HepG2 (cell line): ENCODE data around the gene P2RX7. TPM values are rescaled to one million over a fixed set of nuclear protein-coding genes. Genes with fewer than 3 reads are reported as not detected.
A peak's percentile ranks its signal among the peaks of the same experiment; 100 is the strongest.

Experiments used
- HNF4A ChIP-seq: sonication (generic); formaldehyde crosslinking; IDR thresholded peaks from 2 replicates; pipeline ENCODE4 v1.4.0; 2020; ENCODE audit warnings: missing genetic modification reagents
- HNRNPH1 ChIP-seq: fragments of 200-400 bp; formaldehyde crosslinking; optimal IDR thresholded peaks from 2 replicates; pipeline ENCODE3; 2017; ENCODE audit warnings: mild to moderate bottlenecking, low read depth, low read length
- HNRNPK ChIP-seq: fragments of 200-400 bp; formaldehyde crosslinking; IDR thresholded peaks from 2 replicates; pipeline ENCODE4 v1.6.1; 2018; ENCODE audit warnings: low read length, low read depth, moderate library complexity, mild to moderate bottlenecking; ENCODE audit not compliant: poor library complexity, severe bottlenecking
- JUNB ChIP-seq: sonication (generic); formaldehyde crosslinking; IDR thresholded peaks from 2 replicates; pipeline ENCODE4 v1.8.0; 2022; ENCODE audit warnings: missing genetic modification reagents, mild to moderate bottlenecking, borderline replicate concordance
- SOX13 ChIP-seq, 3 experiments: fragments of 450-650 bp in 1 of 3; sonication (generic) in 1 of 3; formaldehyde crosslinking in 1 of 3; IDR thresholded peaks in 2 of 3; conservative IDR thresholded peaks in 1 of 3; 2 replicates each; pipeline versions ENCODE4 v1.5.0 to v1.6.1; 2016 to 2020; ENCODE audit warnings: antibody characterized with exemption in 1 of 3, mild to moderate bottlenecking in 1 of 3, missing compliant biosample characterization in 1 of 3, missing genetic modification reagents in 1 of 3, moderate library complexity in 1 of 3
- ZKSCAN5 ChIP-seq: sonication (generic); formaldehyde crosslinking; IDR thresholded peaks from 2 replicates; pipeline ENCODE4 v1.5.1; 2020; ENCODE audit warnings: mild to moderate bottlenecking, missing genetic modification reagents
- ZNF12 ChIP-seq: sonication (generic); formaldehyde crosslinking; IDR thresholded peaks from 2 replicates; pipeline ENCODE4 v1.5.0; 2020; ENCODE audit warnings: missing genetic modification reagents
- ZNF652 ChIP-seq: IDR thresholded peaks from 2 replicates; pipeline ENCODE4 v1.6.1; 2016; ENCODE audit warnings: low read depth, borderline replicate concordance
- ZNF761 ChIP-seq: sonication (generic); formaldehyde crosslinking; conservative IDR thresholded peaks from 2 replicates; pipeline ENCODE4 v1.4.0; 2020; ENCODE audit warnings: mild to moderate bottlenecking, missing genetic modification reagents
- ZNF780A ChIP-seq: sonication (generic); formaldehyde crosslinking; IDR thresholded peaks from 2 replicates; pipeline ENCODE4 v1.8.0; 2022; ENCODE audit warnings: mild to moderate bottlenecking, missing genetic modification reagents, moderate library complexity
- ZSCAN12 ChIP-seq: sonication (generic); formaldehyde crosslinking; IDR thresholded peaks from 2 replicates; pipeline ENCODE4 v1.9.0; 2021; ENCODE audit warnings: mild to moderate bottlenecking, missing genetic modification reagents
- polyA plus RNA-seq, 8 experiments: library from polyadenylated mRNA; depleted of rRNA in 3 of 8; stranded (reverse) in 7 of 8; unstranded in 1 of 8; fragments of >200 nt; fragmentation: Illumina TruSeq in 4 of 8; extraction: Trizol in 4 of 8; gene quantifications; 2 replicates each; pipeline versions ENCODE4 v1.2.1 to v1.2.3, GENCODE V29; 2011 to 2016; ENCODE audit warnings: low read depth in 4 of 8, missing spikeins in 1 of 8, mixed read lengths in 1 of 8; ENCODE audit not compliant: insufficient read depth in 1 of 8
- total RNA-seq, 5 experiments: library from RNA; depleted of rRNA; stranded (reverse); fragments of >200 nt; fragmentation: Illumina TruSeq; extraction: Trizol; gene quantifications; 2 replicates each; pipeline ENCODE4 v1.2.3, GENCODE V29; 2016; ENCODE audit warnings: low read depth in 1 of 5
- TF ChIP-seq, protein P1 (sequence below): sonication (generic); formaldehyde crosslinking; IDR thresholded peaks from one replicate; pipeline ENCODE4 v1.5.1; 2020; ENCODE audit warnings: mild to moderate bottlenecking, missing genetic modification reagents; ENCODE audit errors: not compliant biosample characterization
- TF ChIP-seq, protein P2 (sequence below): sonication (generic); formaldehyde crosslinking; IDR thresholded peaks from 2 replicates; pipeline ENCODE4 v1.4.0; 2020; ENCODE audit warnings: mild to moderate bottlenecking, low read depth, missing genetic modification reagents
- TF ChIP-seq, protein P3 (sequence below): sonication (generic); formaldehyde crosslinking; conservative IDR thresholded peaks from 2 replicates; pipeline ENCODE4 v1.4.0; 2020; ENCODE audit warnings: missing genetic modification reagents
- TF ChIP-seq, protein P4 (sequence below): sonication (generic); formaldehyde crosslinking; IDR thresholded peaks from 2 replicates; pipeline ENCODE4 v1.5.0; 2020; ENCODE audit warnings: missing genetic modification reagents, mild to moderate bottlenecking, borderline replicate concordance

Gene P2RX7
- total and polyA plus RNA-seq, 2 of the 13 experiments (the other 11 are each of a cell fraction or from before 2014, with no cell fraction given) = 0.13 to 0.73 TPM

DNA sequence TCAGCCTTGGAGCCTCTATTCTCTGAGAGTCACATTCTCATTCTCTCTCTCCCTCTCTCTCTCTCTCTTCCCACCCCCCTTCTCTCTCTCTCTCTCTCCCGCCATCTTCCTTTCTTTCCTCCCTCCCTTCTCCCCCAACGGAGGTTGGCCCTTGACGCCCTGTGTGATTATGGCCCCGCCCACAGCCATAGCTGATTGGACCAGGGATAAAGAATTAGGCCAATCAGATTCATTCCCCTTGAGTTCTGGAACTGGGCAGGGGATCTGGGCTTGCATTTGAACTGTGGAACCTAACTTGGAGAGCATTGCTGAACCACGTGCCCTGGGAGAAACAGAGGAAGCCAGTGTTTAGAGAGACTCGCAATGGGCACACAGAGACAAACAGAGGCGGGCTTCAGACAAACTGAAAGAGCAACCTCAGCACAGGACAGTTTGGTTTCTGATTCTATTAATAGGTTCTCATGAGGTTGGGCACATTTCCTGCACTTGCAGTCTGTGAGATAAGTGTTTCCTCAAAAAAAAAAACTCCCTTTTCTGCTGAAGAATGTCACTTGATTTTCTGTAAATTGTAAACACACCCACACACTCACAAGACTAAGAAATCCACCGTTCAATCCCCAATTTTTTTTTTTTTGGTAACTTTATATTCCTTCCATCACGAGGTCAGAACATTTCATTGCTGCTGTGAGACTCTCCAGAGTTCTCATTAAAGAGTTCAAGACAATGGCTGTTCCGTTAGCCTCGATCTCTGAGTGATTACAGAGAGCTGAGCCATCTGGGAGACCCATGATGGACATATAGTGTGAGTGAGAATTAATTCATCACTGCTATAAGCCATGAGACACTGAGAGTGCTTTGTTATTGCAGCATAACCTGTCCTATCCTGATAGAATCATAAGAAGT lies 3.5 kb upstream of the P2RX7 start (continued):
- TF ChIP-seq, protein P1, sequence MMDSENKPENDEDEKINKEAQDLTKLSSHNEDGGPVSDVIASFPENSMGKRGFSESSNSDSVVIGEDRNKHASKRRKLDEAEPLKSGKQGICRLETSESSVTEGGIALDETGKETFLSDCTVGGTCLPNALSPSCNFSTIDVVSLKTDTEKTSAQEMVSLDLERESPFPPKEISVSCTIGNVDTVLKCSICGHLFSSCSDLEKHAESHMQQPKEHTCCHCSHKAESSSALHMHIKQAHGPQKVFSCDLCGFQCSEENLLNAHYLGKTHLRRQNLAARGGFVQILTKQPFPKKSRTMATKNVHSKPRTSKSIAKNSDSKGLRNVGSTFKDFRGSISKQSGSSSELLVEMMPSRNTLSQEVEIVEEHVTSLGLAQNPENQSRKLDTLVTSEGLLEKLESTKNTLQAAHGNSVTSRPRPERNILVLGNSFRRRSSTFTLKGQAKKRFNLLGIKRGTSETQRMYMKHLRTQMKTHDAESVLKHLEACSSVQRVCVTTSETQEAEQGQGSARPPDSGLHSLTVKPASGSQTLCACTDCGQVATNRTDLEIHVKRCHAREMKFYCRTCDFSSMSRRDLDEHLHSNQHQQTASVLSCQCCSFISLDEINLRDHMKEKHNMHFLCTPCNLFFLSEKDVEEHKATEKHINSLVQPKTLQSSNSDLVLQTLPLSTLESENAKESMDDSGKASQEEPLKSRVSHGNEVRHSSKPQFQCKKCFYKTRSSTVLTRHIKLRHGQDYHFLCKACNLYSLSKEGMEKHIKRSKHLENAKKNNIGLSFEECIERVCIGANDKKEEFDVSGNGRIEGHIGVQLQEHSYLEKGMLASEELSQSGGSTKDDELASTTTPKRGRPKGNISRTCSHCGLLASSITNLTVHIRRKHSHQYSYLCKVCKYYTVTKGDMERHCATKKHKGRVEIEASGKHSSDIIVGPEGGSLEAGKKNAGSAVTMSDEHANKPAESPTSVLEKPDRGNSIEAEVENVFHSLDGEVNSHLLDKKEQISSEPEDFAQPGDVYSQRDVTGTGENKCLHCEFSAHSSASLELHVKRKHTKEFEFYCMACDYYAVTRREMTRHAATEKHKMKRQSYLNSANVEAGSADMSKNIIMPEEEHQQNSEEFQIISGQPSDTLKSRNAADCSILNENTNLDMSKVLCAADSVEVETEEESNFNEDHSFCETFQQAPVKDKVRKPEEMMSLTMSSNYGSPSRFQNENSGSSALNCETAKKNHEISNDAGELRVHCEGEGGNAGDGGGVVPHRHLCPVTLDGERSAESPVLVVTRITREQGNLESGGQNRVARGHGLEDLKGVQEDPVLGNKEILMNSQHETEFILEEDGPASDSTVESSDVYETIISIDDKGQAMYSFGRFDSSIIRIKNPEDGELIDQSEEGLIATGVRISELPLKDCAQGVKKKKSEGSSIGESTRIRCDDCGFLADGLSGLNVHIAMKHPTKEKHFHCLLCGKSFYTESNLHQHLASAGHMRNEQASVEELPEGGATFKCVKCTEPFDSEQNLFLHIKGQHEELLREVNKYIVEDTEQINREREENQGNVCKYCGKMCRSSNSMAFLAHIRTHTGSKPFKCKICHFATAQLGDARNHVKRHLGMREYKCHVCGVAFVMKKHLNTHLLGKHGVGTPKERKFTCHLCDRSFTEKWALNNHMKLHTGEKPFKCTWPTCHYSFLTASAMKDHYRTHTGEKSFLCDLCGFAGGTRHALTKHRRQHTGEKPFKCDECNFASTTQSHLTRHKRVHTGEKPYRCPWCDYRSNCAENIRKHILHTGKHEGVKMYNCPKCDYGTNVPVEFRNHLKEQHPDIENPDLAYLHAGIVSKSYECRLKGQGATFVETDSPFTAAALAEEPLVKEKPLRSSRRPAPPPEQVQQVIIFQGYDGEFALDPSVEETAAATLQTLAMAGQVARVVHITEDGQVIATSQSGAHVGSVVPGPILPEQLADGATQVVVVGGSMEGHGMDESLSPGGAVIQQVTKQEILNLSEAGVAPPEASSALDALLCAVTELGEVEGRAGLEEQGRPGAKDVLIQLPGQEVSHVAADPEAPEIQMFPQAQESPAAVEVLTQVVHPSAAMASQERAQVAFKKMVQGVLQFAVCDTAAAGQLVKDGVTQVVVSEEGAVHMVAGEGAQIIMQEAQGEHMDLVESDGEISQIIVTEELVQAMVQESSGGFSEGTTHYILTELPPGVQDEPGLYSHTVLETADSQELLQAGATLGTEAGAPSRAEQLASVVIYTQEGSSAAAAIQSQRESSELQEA = no peak
- TF ChIP-seq ZNF652 (CRISPR knock-in tag) (no peak), ZKSCAN5 (no peak), HNRNPK (no peak), JUNB (peak; percentile 53; the same call in 1 of the 2 replicates), HNRNPH1 (no peak), ZNF12 (CRISPR knock-in tag) (peak; percentile 99), ZNF761 (CRISPR knock-in tag) (0 out of 2 replicates have a peak, but pooled peaks have one; percentile 18), SOX13 (IDR thresholded peaks at IDR 0.05) (no peak), SOX13 (CRISPR knock-in tag; conservative IDR thresholded peaks at IDR 0.05 in 1 of 2, IDR thresholded peaks at IDR 0.05 in 1 of 2) (peak in 1 of 2 experiments; percentile 31; a peak in 1 of 4 replicates), ZSCAN12 (CRISPR knock-in tag) (0 out of 2 replicates have a peak, but pooled peaks have one; percentile 49), ZNF780A (CRISPR knock-in tag) (no peak), HNF4A (CRISPR knock-in tag) (peak; percentile 62)
- TF ChIP-seq, protein P2, sequence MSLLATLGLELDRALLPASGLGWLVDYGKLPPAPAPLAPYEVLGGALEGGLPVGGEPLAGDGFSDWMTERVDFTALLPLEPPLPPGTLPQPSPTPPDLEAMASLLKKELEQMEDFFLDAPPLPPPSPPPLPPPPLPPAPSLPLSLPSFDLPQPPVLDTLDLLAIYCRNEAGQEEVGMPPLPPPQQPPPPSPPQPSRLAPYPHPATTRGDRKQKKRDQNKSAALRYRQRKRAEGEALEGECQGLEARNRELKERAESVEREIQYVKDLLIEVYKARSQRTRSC (CRISPR knock-in tag) = no peak
- TF ChIP-seq, protein P3, sequence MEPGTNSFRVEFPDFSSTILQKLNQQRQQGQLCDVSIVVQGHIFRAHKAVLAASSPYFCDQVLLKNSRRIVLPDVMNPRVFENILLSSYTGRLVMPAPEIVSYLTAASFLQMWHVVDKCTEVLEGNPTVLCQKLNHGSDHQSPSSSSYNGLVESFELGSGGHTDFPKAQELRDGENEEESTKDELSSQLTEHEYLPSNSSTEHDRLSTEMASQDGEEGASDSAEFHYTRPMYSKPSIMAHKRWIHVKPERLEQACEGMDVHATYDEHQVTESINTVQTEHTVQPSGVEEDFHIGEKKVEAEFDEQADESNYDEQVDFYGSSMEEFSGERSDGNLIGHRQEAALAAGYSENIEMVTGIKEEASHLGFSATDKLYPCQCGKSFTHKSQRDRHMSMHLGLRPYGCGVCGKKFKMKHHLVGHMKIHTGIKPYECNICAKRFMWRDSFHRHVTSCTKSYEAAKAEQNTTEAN (CRISPR knock-in tag) = peak; percentile 71; the same call in 1 of the 2 replicates
- TF ChIP-seq, protein P4, sequence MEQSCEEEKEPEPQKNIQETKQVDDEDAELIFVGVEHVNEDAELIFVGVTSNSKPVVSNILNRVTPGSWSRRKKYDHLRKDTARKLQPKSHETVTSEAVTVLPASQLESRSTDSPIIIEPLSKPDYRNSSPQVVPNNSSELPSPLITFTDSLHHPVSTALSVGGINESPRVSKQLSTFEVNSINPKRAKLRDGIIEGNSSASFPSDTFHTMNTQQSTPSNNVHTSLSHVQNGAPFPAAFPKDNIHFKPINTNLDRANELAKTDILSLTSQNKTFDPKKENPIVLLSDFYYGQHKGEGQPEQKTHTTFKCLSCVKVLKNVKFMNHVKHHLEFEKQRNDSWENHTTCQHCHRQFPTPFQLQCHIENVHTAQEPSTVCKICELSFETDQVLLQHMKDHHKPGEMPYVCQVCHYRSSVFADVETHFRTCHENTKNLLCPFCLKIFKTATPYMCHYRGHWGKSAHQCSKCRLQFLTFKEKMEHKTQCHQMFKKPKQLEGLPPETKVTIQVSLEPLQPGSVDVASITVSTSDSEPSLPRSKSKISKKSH (CRISPR knock-in tag) = no peak
